PC-9 (cell line): ENCODE data around the gene TTLL9. TPM values are rescaled to one million over a fixed set of nuclear protein-coding genes. Genes with fewer than 3 reads are reported as not detected.

Experiments used
- BruUV-seq: library from RNA; stranded (reverse); fragments of 400-500 nt; replicated peaks from 2 replicates; lab custom pipeline; 2021; lab: Mats Ljungman, UMichigan
- CTCF ChIA-PET: fragments of 300-600 bp; sonication (Branson Sonifier 250); formaldehyde crosslinking; loops from one replicate; lab custom pipeline; 2022; ENCODE audit warnings: antibody characterized with exemption; lab: Charles Lee
- POLR2A ChIA-PET: fragments of 300-600 bp; sonication (Branson Sonifier 250); formaldehyde crosslinking; loops from one replicate; lab custom pipeline; 2022; ENCODE audit warnings: antibody characterized with exemption; ENCODE audit not compliant: unreplicated experiment; lab: Charles Lee
- DNase-seq, 2 experiments: peaks; one replicate each; pipeline versions ENCODE4 v3.0.0 to v3.0.0-alpha.2; 2015 to 2022; ENCODE audit warnings: mixed read lengths in 1 of 2
- H2AFZ ChIP-seq: fragments of 200-600 bp; sonication (generic); 2 replicates; pipeline ENCODE4 v1.8.1; 2017; ENCODE audit warnings: antibody characterized with exemption
- H3F3A ChIP-seq: fragments of 200-600 bp; sonication (generic); 2 replicates; pipeline ENCODE4 v1.8.1; 2017; ENCODE audit warnings: antibody characterized with exemption, mild to moderate bottlenecking, low read depth; ENCODE audit not compliant: insufficient read depth
- H3K27ac ChIP-seq: fragments of 200-600 bp; sonication (generic); 2 replicates; pipeline ENCODE4 v1.6.1; 2016; ENCODE audit warnings: mixed run types
- H3K27me3 ChIP-seq: fragments of 200-600 bp; sonication (generic); 2 replicates; pipeline ENCODE4 v1.6.1; 2016; ENCODE audit warnings: low read depth, mixed run types; ENCODE audit not compliant: insufficient read depth
- H3K36me3 ChIP-seq: fragments of 200-600 bp; sonication (generic); 2 replicates; pipeline ENCODE4 v1.6.1; 2016; ENCODE audit warnings: low read depth, mixed run types
- H3K4me1 ChIP-seq: fragments of 200-600 bp; sonication (generic); replicated peaks from 2 replicates; pipeline ENCODE4 v1.6.1; 2016; ENCODE audit warnings: mixed run types; ENCODE audit not compliant: insufficient read depth
- H3K4me2 ChIP-seq: fragments of 200-600 bp; sonication (generic); 2 replicates; pipeline ENCODE4 v1.6.1; 2017; ENCODE audit warnings: mixed run types
- H3K4me3 ChIP-seq: fragments of 200-600 bp; sonication (generic); 2 replicates; pipeline ENCODE4 v1.6.1; 2016; ENCODE audit warnings: mixed run types
- H3K79me2 ChIP-seq: fragments of 200-600 bp; sonication (generic); 2 replicates; pipeline ENCODE4 v1.6.1; 2017; ENCODE audit warnings: low read depth, mixed run types
- H3K9me2 ChIP-seq: fragments of 200-600 bp; sonication (generic); 2 replicates; pipeline ENCODE4 v1.8.1; 2017; ENCODE audit warnings: mild to moderate bottlenecking; ENCODE audit not compliant: insufficient read depth
- H3K9me3 ChIP-seq: fragments of 200-600 bp; sonication (generic); 2 replicates; pipeline ENCODE4 v1.8.1; 2016; ENCODE audit warnings: low read depth; ENCODE audit not compliant: insufficient read depth
- H4K20me1 ChIP-seq: fragments of 200-600 bp; sonication (generic); 2 replicates; pipeline ENCODE4 v1.8.1; 2017; ENCODE audit not compliant: insufficient read depth
- CTCF ChIP-seq: fragments of 200-600 bp; sonication (generic); conservative IDR thresholded peaks from 2 replicates; pipeline ENCODE4 v1.6.1; 2017; ENCODE audit warnings: mixed run types, antibody characterized with exemption, mild to moderate bottlenecking, moderate library complexity
- EZH2 ChIP-seq: fragments of 200-600 bp; sonication (generic); IDR thresholded peaks from 2 replicates; pipeline ENCODE4 v1.8.0; 2017; ENCODE audit warnings: antibody characterized with exemption, low read depth
- intact Hi-C: fragments of 100-400 bp; cut with micrococcal nuclease; formaldehyde crosslinking; loops from one replicate; pipeline ENCODE4 v1.10.0; 2022; ENCODE audit not compliant: unreplicated experiment
- total RNA-seq: library from RNA; stranded (reverse); gene quantifications from 2 replicates; pipeline ENCODE4 v1.2.3, GENCODE V29; 2021

TTLL9 gene
- total RNA-seq, 1 experiment from 2014 or later: 1.8 TPM

GRCh38 chr20:31881945-31882344 lies 11.5 kb downstream of the TTLL9 start:
- CTCF ChIA-PET: no interaction called here
- H3K27me3 ChIP-seq: peaks cover 14% of the 10 kb centered on the region

GRCh38 chr20:31883829-31884228 lies 13.4 kb downstream of the TTLL9 start:
- no peaks in the 10 kb centered on the region for H4K20me1 ChIP-seq
- DNase-seq: no peak
- no peaks in the 10 kb centered on the region for H3K79me2 ChIP-seq
- no peaks in the 10 kb centered on the region for H3K9me3 ChIP-seq
- no peaks in the 10 kb centered on the region for H3F3A ChIP-seq
- H3K9me2 ChIP-seq: no peaks in the 10 kb centered on the region
- H2AFZ ChIP-seq: no peak overlapping the region
- H3K4me3 ChIP-seq: no peak overlapping the region
- H3K36me3 ChIP-seq: no peaks in the 10 kb centered on the region
- no peak overlapping the region for H3K27ac ChIP-seq
- H3K4me1 ChIP-seq: peaks cover 7% of the 10 kb centered on the region; the same call in 1 of the 2 replicates
- ChIA-PET CTCF (no interaction called here), POLR2A (no interaction called here)
- peaks cover 18% of the 10 kb centered on the region; the same call in 1 of the 2 replicates for H3K27me3 ChIP-seq
- no TSS peak for BruUV-seq
- TF ChIP-seq EZH2 (no peak), CTCF (no peak)
- intact Hi-C loops: no loop called here
- H3K4me2 ChIP-seq: no peak overlapping the region

More at GRCh38 chr20:31881945-31882344, 11.5 kb downstream of the TTLL9 start:
- Histone ChIP-seq H3K4me1 (peaks cover 10% of the 10 kb centered on the region; the same call in 1 of the 2 replicates), H3F3A (no peaks in the 10 kb centered on the region), H3K79me2 (no peaks in the 10 kb centered on the region), H3K27ac (no peak overlapping the region), H4K20me1 (no peaks in the 10 kb centered on the region), H3K4me3 (no peak overlapping the region), H3K9me2 (no peaks in the 10 kb centered on the region), H2AFZ (no peak overlapping the region), H3K9me3 (no peaks in the 10 kb centered on the region), H3K4me2 (no peak overlapping the region), H3K36me3 (no peaks in the 10 kb centered on the region)
- POLR2A ChIA-PET: no interaction called here
- no peak for DNase-seq
- intact Hi-C loops: no loop called here
- TF ChIP-seq CTCF: no peak
- TF ChIP-seq EZH2: no peak
- no TSS peak for BruUV-seq

GRCh38 chr20:31890646-31891045 lies 20.2 kb downstream of the TTLL9 start:
- intact Hi-C loops: no loop called here
- TF ChIP-seq CTCF: no peak
- no peak for TF ChIP-seq EZH2

More at GRCh38 chr20:31890646-31891045, 20.2 kb downstream of the TTLL9 start:
- no peak for DNase-seq
- H3K9me2 ChIP-seq: no peaks in the 10 kb centered on the region
- H3F3A ChIP-seq: no peaks in the 10 kb centered on the region
- H3K79me2 ChIP-seq: no peaks in the 10 kb centered on the region
- H3K9me3 ChIP-seq: no peaks in the 10 kb centered on the region
- no TSS peak for BruUV-seq
- H3K4me2 ChIP-seq: no peak overlapping the region
- ChIA-PET POLR2A (no interaction called here), CTCF (no interaction called here)
- peaks cover 16% of the 10 kb centered on the region; the same call in 1 of the 2 replicates for H3K27me3 ChIP-seq
- H3K36me3 ChIP-seq: no peaks in the 10 kb centered on the region
- H4K20me1 ChIP-seq: no peaks in the 10 kb centered on the region
- no peaks in the 10 kb centered on the region for H3K4me1 ChIP-seq
- no peak overlapping the region for H2AFZ ChIP-seq
- H3K4me3 ChIP-seq: no peak overlapping the region
- no peak overlapping the region for H3K27ac ChIP-seq
